Measurements from ENCODE around the gene ZNF341. TPM values are rescaled to one million over a fixed set of nuclear protein-coding genes. Genes with fewer than 3 reads are reported as not detected.

The ZNF341 gene
- total RNA-seq (2014; rRNA removed; shearing (Covaris generic)) (6.1 and 6.2 TPM in 2 replicates), polyA plus RNA-seq (2016; fragmentation: Nextera tagmentation; extraction: Ambion mirVana) (3.6 and 4.3 TPM in 2 replicates)
- long read RNA-seq, partial matches to known transcripts = 0 of 1 reads
- long read RNA-seq, other reads (novel, unspliced or antisense) = 0 of 1 reads

GRCh38 chr20:33731693-33732165, at the start of gene ZNF341:
ZNF341 (plus strand) TSS chr20:33731996; CDS start chr20:33732022, 26 bp downstream.
- H3K27me3 Mint-ChIP-seq (ENCODE audit: insufficient read depth, low read depth, poor library complexity) = peaks cover 24% of the 10 kb centered on the region
- H3K9me2 ChIP-seq (ENCODE audit: insufficient read depth) = no peaks in the 10 kb centered on the region
- H3K4me2 ChIP-seq = peak within 1 kb of the TSS; percentile 97
- no peaks in the 10 kb centered on the region for H3K79me2 ChIP-seq (replicated peaks; ENCODE audit: insufficient read depth)
- no peaks in the 10 kb centered on the region for H4K20me1 ChIP-seq (replicated peaks; ENCODE audit: insufficient read depth)
- peak within 1 kb of the TSS; percentile 100 for H2AFZ ChIP-seq
- no peak within 1 kb of the TSS; the same call in 1 of the 2 replicates for H3K27ac Mint-ChIP-seq
- peak within 1 kb of the TSS; percentile 76 for H3K4me3 Mint-ChIP-seq
- peaks cover 12% of the 10 kb centered on the region for H3K36me3 Mint-ChIP-seq (ENCODE audit: low read depth)
- peaks cover 17% of the 10 kb centered on the region; the same call in 1 of the 2 replicates for H3K4me1 ChIP-seq (ENCODE audit: insufficient read depth)
- no peaks in the 10 kb centered on the region for H3K27me3 ChIP-seq (ENCODE audit: insufficient read depth)
- TF ChIP-seq ETS1 (IDR thresholded peaks at IDR 0.05) (no peak), POLR2AphosphoS5 (IDR thresholded peaks at IDR 0.05; ENCODE audit: low read depth) (0 out of 2 replicates have a peak, but pooled peaks have one; percentile 4), EZH2phosphoT487 (IDR thresholded peaks at IDR 0.05; ENCODE audit: unreplicated experiment) (no peak), NANOG (IDR thresholded peaks at IDR 0.05; ENCODE audit: borderline replicate concordance) (no peak), JUNB (IDR thresholded peaks at IDR 0.05; ENCODE audit: unreplicated experiment) (no peak), ZNF114 (CRISPR knock-in tag; IDR thresholded peaks at IDR 0.05) (no peak), REST (IDR thresholded peaks at IDR 0.05; ENCODE audit: unreplicated experiment) (no peak), STAT1 (IDR thresholded peaks at IDR 0.05; ENCODE audit: unreplicated experiment) (no peak), CREB1 (CRISPR knock-in tag; IDR thresholded peaks at IDR 0.05; ENCODE audit: low read depth) (peak; percentile 25; the same call in 1 of the 2 replicates), CTCF (conservative IDR thresholded peaks at IDR 0.05; ENCODE audit: low read depth in 2 of 2) (peak; percentile 58 to 78), ZNF331 (CRISPR knock-in tag; IDR thresholded peaks at IDR 0.05; ENCODE audit: low read depth) (no peak)
- peak; percentile 91 for DNase-seq (ENCODE audit: low spot score)
- H3K9me3 Mint-ChIP-seq = peaks cover 12% of the 10 kb centered on the region
- H3K36me3 ChIP-seq (ENCODE audit: insufficient read depth) = no peaks in the 10 kb centered on the region
- peak within 1 kb of the TSS; percentile 86; the same call in 1 of the 2 replicates for H3K27ac ChIP-seq (ENCODE audit: low read depth)
- peaks cover 17% of the 10 kb centered on the region for H3K4me1 Mint-ChIP-seq
- peaks cover 6% of the 10 kb centered on the region; the same call in 1 of the 2 replicates for H3F3A ChIP-seq (replicated peaks; ENCODE audit: low read depth)
- peak within 1 kb of the TSS; percentile 74 for H3K4me3 ChIP-seq
- ATAC-seq = peak; percentile 86

Measured in GM23338 (cell line).